Neural cell (in vitro differentiated cells): ENCODE data around the gene RABGAP1L.

Source experiments
- CTCF ChIP-seq: fragments of 450-650 bp; IDR thresholded peaks from 2 replicates; pipeline ENCODE4 v1.5.1; 2014; ENCODE audit warnings: antibody characterized with exemption, mild to moderate bottlenecking, moderate library complexity; ENCODE audit not compliant: poor library complexity, severe bottlenecking
- EP300 ChIP-seq: fragments of 450-650 bp; conservative IDR thresholded peaks from 2 replicates; pipeline ENCODE4 v1.6.1; 2014; ENCODE audit warnings: antibody characterized with exemption, mild to moderate bottlenecking, moderate library complexity; ENCODE audit not compliant: poor library complexity, severe bottlenecking
- EZH2 ChIP-seq: fragments of 200-600, 300-800 bp; shearing (Covaris generic), sonication (generic); IDR thresholded peaks from 2 replicates; pipeline ENCODE4 v1.6.1; 2014; ENCODE audit warnings: antibody characterized with exemption, low read length, borderline replicate concordance, mild to moderate bottlenecking; ENCODE audit not compliant: insufficient read depth, poor library complexity, severe bottlenecking
- MXI1 ChIP-seq: fragments of 450-650 bp; conservative IDR thresholded peaks from 2 replicates; pipeline ENCODE4 v1.6.1; 2014; ENCODE audit warnings: antibody characterized with exemption, mild to moderate bottlenecking; ENCODE audit not compliant: poor library complexity, severe bottlenecking
- POLR2AphosphoS5 ChIP-seq: IDR thresholded peaks from 2 replicates; pipeline ENCODE4 v1.6.1; 2012
- RAD21 ChIP-seq: fragments of 450-650 bp; conservative IDR thresholded peaks from 2 replicates; pipeline ENCODE4 v1.6.1; 2014; ENCODE audit warnings: antibody characterized with exemption, mild to moderate bottlenecking, moderate library complexity
- REST ChIP-seq: IDR thresholded peaks from 2 replicates; pipeline ENCODE4 v1.6.1; 2012; ENCODE audit warnings: borderline replicate concordance
- TAF1 ChIP-seq: IDR thresholded peaks from 2 replicates; pipeline ENCODE4 v1.6.1; 2012; ENCODE audit warnings: low read depth

GRCh38 chr1:174890024-174890423 lies 730.7 kb downstream of the RABGAP1L start:
- no peak for TF ChIP-seq CTCF
- TF ChIP-seq RAD21 = no peak
- TF ChIP-seq EZH2 = no peak
- no peak for TF ChIP-seq POLR2AphosphoS5
- no peak for TF ChIP-seq TAF1
- TF ChIP-seq EP300 = no peak
- TF ChIP-seq REST = no peak
- no peak for TF ChIP-seq MXI1
